ENCODE measurements around the gene MARK2.

MARK2 gene

GRCh38 chr11:63931045-63931444 lies 92.1 kb downstream of the MARK2 start:
- no peaks in the 10 kb centered on the region for H3K27me3 ChIP-seq (ENCODE audit: insufficient read depth, low read depth, severe bottlenecking)
- H3K9me3 ChIP-seq (ENCODE audit: severe bottlenecking), result peaks cover 2% of the 10 kb centered on the region
- TF ChIP-seq CTCF (IDR thresholded peaks at IDR 0.05; ENCODE audit: low read depth, low read length), result no peak
- no peak for DNase-seq
- H3K36me3 ChIP-seq, result no peaks in the 10 kb centered on the region
- H3K27ac ChIP-seq, result no peak overlapping the region
- no peak overlapping the region for H3K4me3 ChIP-seq (ENCODE audit: low read depth, low read length)

DNA sequence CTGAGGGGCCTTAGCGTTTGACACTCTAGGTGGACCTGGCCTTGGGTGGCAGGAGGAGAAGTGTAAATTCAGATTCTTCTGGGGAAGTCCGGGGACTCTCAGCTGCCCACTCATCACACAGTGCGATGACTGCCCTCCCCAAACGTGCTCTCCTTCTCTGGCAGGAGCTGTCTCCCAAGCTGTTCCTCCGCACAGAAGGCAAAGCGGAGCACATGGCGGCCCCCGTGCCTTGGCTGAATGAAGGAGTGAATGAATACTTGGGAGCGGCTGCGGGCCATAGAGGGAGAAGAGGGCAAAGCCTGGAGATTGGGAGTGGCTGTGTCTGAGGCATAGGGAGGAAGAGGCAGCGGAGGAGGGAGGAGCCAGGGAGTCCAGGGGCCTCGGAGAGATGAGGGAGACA lies 93.0 kb downstream of the MARK2 start:
- Histone ChIP-seq H3K36me3 (no peaks in the 10 kb centered on the region), H3K9me3 (ENCODE audit: severe bottlenecking) (peaks cover 2% of the 10 kb centered on the region), H3K27ac (no peak overlapping the region), H3K27me3 (ENCODE audit: insufficient read depth, low read depth, severe bottlenecking) (no peaks in the 10 kb centered on the region), H3K4me3 (ENCODE audit: low read depth, low read length) (no peak overlapping the region)
- no peak for TF ChIP-seq CTCF (IDR thresholded peaks at IDR 0.05; ENCODE audit: low read depth, low read length)
- no peak for DNase-seq

GRCh38 chr11:63933459-63933858 lies 94.5 kb downstream of the MARK2 start:
- no peak overlapping the region for H3K4me3 ChIP-seq (ENCODE audit: low read depth, low read length)
- H3K27ac ChIP-seq, result no peak overlapping the region
- no peak for DNase-seq
- H3K27me3 ChIP-seq (ENCODE audit: insufficient read depth, low read depth, severe bottlenecking), result no peaks in the 10 kb centered on the region
- H3K36me3 ChIP-seq, result no peaks in the 10 kb centered on the region
- peaks cover 2% of the 10 kb centered on the region for H3K9me3 ChIP-seq (ENCODE audit: severe bottlenecking)
- no peak for TF ChIP-seq CTCF (IDR thresholded peaks at IDR 0.05; ENCODE audit: low read depth, low read length)

DNA sequence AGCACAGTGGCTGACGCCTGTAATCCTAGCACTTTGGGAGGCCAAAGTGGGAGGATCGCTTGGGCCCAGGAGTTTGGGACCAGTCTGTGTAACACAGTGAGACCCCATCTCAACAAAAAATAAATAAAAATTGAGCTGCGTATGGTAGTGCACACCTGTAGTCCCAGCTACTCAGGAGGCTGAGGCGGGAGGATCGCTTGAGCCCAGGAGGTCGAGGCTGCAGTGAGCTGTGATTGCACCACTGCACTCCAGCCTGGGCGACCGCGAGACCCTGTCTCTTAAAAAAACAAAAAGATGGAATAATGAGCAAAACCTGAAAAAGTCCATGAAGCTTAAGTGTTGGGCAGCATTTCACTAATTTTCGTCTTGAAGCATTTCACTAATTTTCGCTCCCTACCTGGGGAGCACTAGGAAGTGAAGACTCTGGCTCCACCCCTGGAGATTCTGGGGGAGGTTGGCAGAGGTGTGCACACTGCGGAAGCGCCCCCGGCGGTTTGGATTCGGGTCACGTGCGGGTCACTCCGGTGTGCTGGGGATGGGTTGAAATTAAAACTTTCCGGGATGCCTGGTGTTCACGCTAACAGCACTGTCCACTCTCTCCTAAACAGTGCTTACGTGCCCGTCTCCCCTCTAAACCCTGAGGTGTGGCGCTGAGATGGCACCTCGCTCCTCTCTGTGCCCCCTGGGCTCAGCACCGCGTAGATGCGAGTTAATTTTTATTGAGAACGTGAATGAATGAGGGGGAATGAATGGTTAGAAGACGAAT lies 99.0 kb downstream of the MARK2 start:
- H3K27ac ChIP-seq, result peak overlapping the region; percentile 65
- no peak for DNase-seq
- TF ChIP-seq CTCF (IDR thresholded peaks at IDR 0.05; ENCODE audit: low read depth, low read length), result 0 out of 2 replicates have a peak, but pooled peaks have one; percentile 15

GRCh38 chr11:63938479-63939396 lies 99.8 kb downstream of the MARK2 start, which contains the start of gene NAA40:
TSS of gene NAA40 (plus strand) at chr11:63939002. CDS start at chr11:63939097, 95 bp downstream.
- no peak for TF ChIP-seq CTCF (IDR thresholded peaks at IDR 0.05; ENCODE audit: low read depth, low read length)
- H3K9me3 ChIP-seq (ENCODE audit: severe bottlenecking), result peaks cover 2% of the 10 kb centered on the region
- peaks cover 19% of the 10 kb centered on the region for H3K36me3 ChIP-seq
- H3K27me3 ChIP-seq (ENCODE audit: insufficient read depth, low read depth, severe bottlenecking), result no peaks in the 10 kb centered on the region
- H3K4me3 ChIP-seq (ENCODE audit: low read depth, low read length), result peak within 1 kb of the TSS; percentile 76
- peak within 1 kb of the TSS; percentile 95 for H3K27ac ChIP-seq
- peak; percentile 97 for DNase-seq

More for the DNA sequence above, 99.0 kb downstream of the MARK2 start:
- peaks cover 19% of the 10 kb centered on the region for H3K36me3 ChIP-seq
- peaks cover 2% of the 10 kb centered on the region for H3K9me3 ChIP-seq (ENCODE audit: severe bottlenecking)
- no peaks in the 10 kb centered on the region for H3K27me3 ChIP-seq (ENCODE audit: insufficient read depth, low read depth, severe bottlenecking)
- H3K4me3 ChIP-seq (ENCODE audit: low read depth, low read length), result peak overlapping the region; percentile 76
